Mesenchymal stem cell (in vitro differentiated cells and primary cell): ENCODE data around the gene CASKIN1.
A peak's percentile ranks its signal among the peaks of the same experiment; 100 is the strongest.

Source experiments
- DNase-seq: peaks from one replicate; pipeline ENCODE4 v3.0.0-alpha.2; 2013
- H2AFZ ChIP-seq: one replicate; pipeline ENCODE4 v1.6.1; 2013; ENCODE audit warnings: low read depth, mild to moderate bottlenecking, control low read depth, inconsistent platforms, low read length, moderate library complexity
- H2AK5ac ChIP-seq: 2 replicates; pipeline ENCODE4 v1.6.1; 2013; ENCODE audit warnings: low read length, moderate library complexity, mild to moderate bottlenecking, inconsistent platforms; ENCODE audit not compliant: severe bottlenecking
- H2BK120ac ChIP-seq: one replicate; pipeline ENCODE4 v1.6.1; 2013; ENCODE audit warnings: low read depth, mild to moderate bottlenecking, inconsistent platforms, low read length, moderate library complexity
- H2BK12ac ChIP-seq, 2 experiments: one replicate each; pipeline ENCODE4 v1.6.1; 2013; ENCODE audit warnings: inconsistent platforms in 2 of 2, low read length in 2 of 2, mild to moderate bottlenecking in 2 of 2, moderate library complexity in 2 of 2, control low read depth in 1 of 2
- H2BK15ac ChIP-seq: one replicate; pipeline ENCODE4 v1.6.1; 2013; ENCODE audit warnings: mild to moderate bottlenecking, low read depth, inconsistent platforms; ENCODE audit not compliant: poor library complexity, severe bottlenecking
- H2BK5ac ChIP-seq: 2 replicates; pipeline ENCODE4 v1.6.1; 2013; ENCODE audit warnings: low read depth, mild to moderate bottlenecking, low read length, control low read depth, inconsistent platforms; ENCODE audit not compliant: poor library complexity, severe bottlenecking
- H3K14ac ChIP-seq, 2 experiments: one replicate each; pipeline ENCODE4 v1.6.1; 2013; ENCODE audit warnings: inconsistent platforms in 2 of 2, low read length in 2 of 2, control low read depth in 1 of 2, mild to moderate bottlenecking in 1 of 2, moderate library complexity in 1 of 2
- H3K18ac ChIP-seq, 2 experiments: one replicate each; pipeline ENCODE4 v1.6.1; 2013; ENCODE audit warnings: inconsistent platforms in 2 of 2, low read length in 2 of 2, control low read depth in 1 of 2, low read depth in 1 of 2, mild to moderate bottlenecking in 1 of 2
- H3K23ac ChIP-seq, 2 experiments: one replicate each; pipeline ENCODE4 v1.6.1; 2013; ENCODE audit warnings: inconsistent platforms in 2 of 2, low read length in 2 of 2, mild to moderate bottlenecking in 2 of 2, moderate library complexity in 2 of 2, control low read depth in 1 of 2
- H3K27ac ChIP-seq: 2 replicates; pipeline ENCODE4 v1.5.1; 2013; ENCODE audit warnings: mild to moderate bottlenecking, moderate library complexity, low read length, control low read depth, inconsistent platforms; ENCODE audit not compliant: poor library complexity, severe bottlenecking
- H3K27me3 ChIP-seq, 2 experiments: 2 replicates each; pipeline versions ENCODE4 v1.6.1 to v1.7.0; 2013; ENCODE audit warnings: low read length in 2 of 2, mild to moderate bottlenecking in 2 of 2, moderate library complexity in 2 of 2, control low read depth in 1 of 2, inconsistent platforms in 1 of 2; ENCODE audit not compliant: control insufficient read depth in 1 of 2, insufficient read depth in 1 of 2
- H3K36me3 ChIP-seq, 2 experiments: 2 replicates each; pipeline versions ENCODE4 v1.6.1 to v1.7.0; 2013; ENCODE audit warnings: low read length in 2 of 2, control low read depth in 1 of 2, inconsistent platforms in 1 of 2, low read depth in 1 of 2, mild to moderate bottlenecking in 1 of 2; ENCODE audit not compliant: insufficient read depth in 2 of 2, control insufficient read depth in 1 of 2
- H3K4ac ChIP-seq, 2 experiments: one replicate each; pipeline ENCODE4 v1.6.1; 2013; ENCODE audit warnings: inconsistent platforms in 2 of 2, low read length in 2 of 2, mild to moderate bottlenecking in 2 of 2, moderate library complexity in 2 of 2, control low read depth in 1 of 2, low read depth in 1 of 2
- H3K4me1 ChIP-seq: 2 replicates; pipeline ENCODE4 v1.6.1; 2013; ENCODE audit warnings: low read depth, low read length, control low read depth; ENCODE audit not compliant: control insufficient read depth, insufficient read depth
- H3K4me2 ChIP-seq: 2 replicates; pipeline ENCODE4 v1.6.1; 2013; ENCODE audit warnings: low read length, mild to moderate bottlenecking, inconsistent platforms; ENCODE audit not compliant: poor library complexity, severe bottlenecking
- H3K4me3 ChIP-seq, 2 experiments: 2 replicates each; pipeline versions ENCODE4 v1.5.1 to v1.7.0; 2013; ENCODE audit warnings: low read length in 2 of 2, mild to moderate bottlenecking in 2 of 2, control low read depth in 1 of 2, low read depth in 1 of 2; ENCODE audit not compliant: insufficient read depth in 1 of 2
- H3K79me1 ChIP-seq: replicated peaks from 2 replicates; pipeline ENCODE4 v1.6.1; 2013; ENCODE audit warnings: mild to moderate bottlenecking, control low read depth, low read length, inconsistent platforms; ENCODE audit not compliant: poor library complexity, severe bottlenecking
- H3K9ac ChIP-seq: 2 replicates; pipeline ENCODE4 v1.7.0; 2013; ENCODE audit warnings: mild to moderate bottlenecking, low read length, moderate library complexity
- H3K9me3 ChIP-seq: 2 replicates; pipeline ENCODE4 v1.7.0; 2013; ENCODE audit warnings: mild to moderate bottlenecking, low read length; ENCODE audit not compliant: control insufficient read depth
- H4K8ac ChIP-seq: one replicate; pipeline ENCODE4 v1.6.1; 2013; ENCODE audit warnings: inconsistent platforms, mild to moderate bottlenecking, low read length, moderate library complexity
- H4K91ac ChIP-seq: one replicate; pipeline ENCODE4 v1.6.1; 2013; ENCODE audit warnings: mild to moderate bottlenecking, low read length, inconsistent platforms
- WGBS: methylation state at CpG from one replicate; pipeline ENCODE4 v1.1.7; 2013; ENCODE audit warnings: mixed read lengths; 5-methylcytosine and 5-hydroxymethylcytosine counted together

The CASKIN1 gene

GRCh38 chr16:2186505-2186904 is 9.9 kb downstream of the CASKIN1 start:
- H2AFZ ChIP-seq = no peak overlapping the region

GRCh38 chr16:2186064-2186463 is 10.3 kb downstream of the CASKIN1 start:
- H2BK120ac ChIP-seq = no peak overlapping the region
- WGBS = 88% methylated on average over 13 of the region's 13 CpGs
- no peak overlapping the region for H4K91ac ChIP-seq
- H3K27ac ChIP-seq = no peak overlapping the region
- no peak overlapping the region for H2BK15ac ChIP-seq
- no peak overlapping the region for H3K4ac ChIP-seq
- no peak overlapping the region for H3K14ac ChIP-seq
- H3K18ac ChIP-seq = no peak overlapping the region
- H2BK5ac ChIP-seq = no peak overlapping the region
- H3K4me2 ChIP-seq = no peak overlapping the region
- H2AFZ ChIP-seq = no peak overlapping the region
- peaks cover 12% of the 10 kb centered on the region for H3K4me1 ChIP-seq
- no peak overlapping the region for H3K23ac ChIP-seq
- no peak overlapping the region for H3K9ac ChIP-seq
- H4K8ac ChIP-seq = no peak overlapping the region
- H3K79me1 ChIP-seq = no peaks in the 10 kb centered on the region
- H3K4me3 ChIP-seq = no peak overlapping the region
- no peak overlapping the region for H2BK12ac ChIP-seq
- peaks cover 0 to 13% of the 10 kb centered on the region in 2 experiments for H3K36me3 ChIP-seq
- no peaks in the 10 kb centered on the region for H3K9me3 ChIP-seq
- DNase-seq = no peak
- peaks cover 0 to 13% of the 10 kb centered on the region in 2 experiments for H3K27me3 ChIP-seq
- no peak overlapping the region for H2AK5ac ChIP-seq

More at GRCh38 chr16:2186505-2186904, 9.9 kb downstream of the CASKIN1 start:
- no peak overlapping the region for H2BK12ac ChIP-seq
- no peak overlapping the region for H3K4me3 ChIP-seq
- H3K9ac ChIP-seq = no peak overlapping the region
- no peak overlapping the region for H4K91ac ChIP-seq
- no peak overlapping the region for H3K14ac ChIP-seq
- DNase-seq = no peak
- no peaks in the 10 kb centered on the region for H3K79me1 ChIP-seq
- no peak overlapping the region for H2AK5ac ChIP-seq
- H3K9me3 ChIP-seq = no peaks in the 10 kb centered on the region
- WGBS = 93% methylated on average over 20 of the region's 20 CpGs
- no peak overlapping the region for H3K27ac ChIP-seq
- H3K23ac ChIP-seq = no peak overlapping the region
- no peak overlapping the region for H2BK15ac ChIP-seq
- no peak overlapping the region for H3K4me2 ChIP-seq
- H3K4ac ChIP-seq = no peak overlapping the region
- H3K27me3 ChIP-seq = peaks cover 0 to 13% of the 10 kb centered on the region in 2 experiments
- peaks cover 0 to 13% of the 10 kb centered on the region in 2 experiments for H3K36me3 ChIP-seq
- no peak overlapping the region for H3K18ac ChIP-seq
- H2BK5ac ChIP-seq = no peak overlapping the region
- H4K8ac ChIP-seq = no peak overlapping the region
- H2BK120ac ChIP-seq = no peak overlapping the region
- H3K4me1 ChIP-seq = peaks cover 12% of the 10 kb centered on the region

DNA sequence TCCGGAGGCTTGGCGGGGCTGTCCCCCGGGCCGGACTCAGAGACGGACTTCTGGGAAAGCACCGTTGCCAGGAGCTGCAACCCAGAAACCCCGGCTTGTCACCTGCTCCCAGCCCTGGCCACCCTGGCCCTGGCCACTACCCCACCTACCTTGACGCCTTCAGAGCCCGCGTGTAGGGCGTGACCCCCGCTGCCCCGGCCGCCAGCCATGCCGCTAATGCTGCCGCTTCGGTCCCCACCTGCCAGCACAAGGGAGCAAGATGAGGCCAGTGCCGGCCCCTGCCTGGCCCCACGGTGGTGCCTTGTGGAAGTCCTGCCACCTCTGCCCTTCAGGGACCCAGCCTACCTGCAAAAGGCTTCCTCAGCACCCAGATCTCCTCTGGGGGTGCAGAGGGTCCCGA is 11.4 kb downstream of the CASKIN1 start:
- DNase-seq = no peak

DNA sequence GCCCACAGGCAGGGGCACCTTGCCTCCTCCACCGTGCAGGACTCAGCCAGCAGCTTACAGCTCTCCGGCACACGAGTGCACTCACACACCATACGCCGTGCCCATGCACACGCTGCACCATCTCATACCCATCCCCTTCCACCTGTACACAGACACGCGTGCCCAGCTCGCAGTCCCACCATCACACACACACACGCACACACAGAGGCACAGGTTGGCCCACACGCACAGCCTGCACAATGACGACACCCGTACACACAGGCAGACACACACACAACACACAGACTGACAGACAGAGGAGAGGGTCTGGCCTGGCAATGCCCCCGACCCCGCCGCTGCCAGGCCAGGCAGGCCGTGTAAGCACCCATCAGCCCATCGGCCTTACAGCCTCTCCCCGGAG is 12.1 kb downstream of the CASKIN1 start:
- peaks cover 0 to 13% of the 10 kb centered on the region in 2 experiments for H3K27me3 ChIP-seq
- H4K91ac ChIP-seq = no peak overlapping the region
- H2BK5ac ChIP-seq = no peak overlapping the region
- no peak overlapping the region for H3K18ac ChIP-seq
- no peaks in the 10 kb centered on the region for H3K9me3 ChIP-seq
- H4K8ac ChIP-seq = no peak overlapping the region
- H2AFZ ChIP-seq = no peak overlapping the region
- WGBS = 95% methylated on average over 19 of the region's 19 CpGs
- no peak overlapping the region for H2BK15ac ChIP-seq
- peaks cover 0 to 28% of the 10 kb centered on the region in 2 experiments for H3K36me3 ChIP-seq
- H2BK12ac ChIP-seq = no peak overlapping the region
- no peak overlapping the region for H3K9ac ChIP-seq
- no peak overlapping the region for H2AK5ac ChIP-seq
- no peak overlapping the region for H3K4me2 ChIP-seq
- no peak overlapping the region for H3K4me3 ChIP-seq
- H3K23ac ChIP-seq = no peak overlapping the region
- no peak for DNase-seq
- H3K79me1 ChIP-seq = peaks cover 1% of the 10 kb centered on the region
- no peak overlapping the region for H2BK120ac ChIP-seq
- peak overlapping the region in 1 of 2 experiments; percentile 31 for H3K14ac ChIP-seq
- H3K27ac ChIP-seq = no peak overlapping the region
- H3K4me1 ChIP-seq = peaks cover 9% of the 10 kb centered on the region
- no peak overlapping the region for H3K4ac ChIP-seq

More for the DNA sequence above, 11.4 kb downstream of the CASKIN1 start:
- Histone ChIP-seq H3K23ac (no peak overlapping the region), H3K4me1 (peaks cover 12% of the 10 kb centered on the region), H3K4me2 (no peak overlapping the region), H3K9ac (no peak overlapping the region), H4K91ac (no peak overlapping the region), H3K27me3 (peaks cover 0 to 13% of the 10 kb centered on the region in 2 experiments), H3K4ac (no peak overlapping the region), H3K18ac (no peak overlapping the region), H3K14ac (no peak overlapping the region), H2BK5ac (no peak overlapping the region), H3K27ac (no peak overlapping the region), H2AK5ac (no peak overlapping the region), H2AFZ (no peak overlapping the region), H3K4me3 (no peak overlapping the region), H3K36me3 (peaks cover 0 to 22% of the 10 kb centered on the region in 2 experiments), H2BK15ac (no peak overlapping the region), H3K9me3 (no peaks in the 10 kb centered on the region), H4K8ac (no peak overlapping the region), H2BK120ac (no peak overlapping the region), H3K79me1 (no peaks in the 10 kb centered on the region), H2BK12ac (no peak overlapping the region)
- WGBS = 91% methylated on average over 20 of the region's 20 CpGs
